ENCODE results near the gene OSBPL9. TPM values are rescaled to one million over a fixed set of nuclear protein-coding genes. Genes with fewer than 3 reads are reported as not detected.

OSBPL9 gene
- total RNA-seq, 1 experiment from 2014 or later, result 62.4 TPM

- ChIA-PET POLR2A (ENCODE audit: low non-redundant PET) (no interaction called here), CTCF (no interaction called here)
- Histone ChIP-seq H3K4me1 (ENCODE audit: insufficient read depth, low read length, poor library complexity, severe bottlenecking) (peaks cover 30% of the 10 kb centered on the region), H3K36me3 (ENCODE audit: insufficient read depth, low read length, poor library complexity, severe bottlenecking) (no peaks in the 10 kb centered on the region), H3K27ac (ENCODE audit: low read depth, low read length, poor library complexity, severe bottlenecking) (no peak overlapping the region), H3K9me3 (ENCODE audit: low read depth, low read length, poor library complexity, severe bottlenecking) (no peaks in the 10 kb centered on the region), H3K27me3 (replicated peaks; ENCODE audit: insufficient read depth, low read depth, low read length, poor library complexity) (no peaks in the 10 kb centered on the region), H3K4me3 (ENCODE audit: low read depth, low read length, poor library complexity, severe bottlenecking) (no peak overlapping the region)
- no TSS peak for BruUV-seq (replicated peaks)
- no peak for DNase-seq (ENCODE audit: low spot score)
- intact Hi-C loops (cut with micrococcal nuclease; ENCODE audit: unreplicated experiment), result no loop called here
- no peak for TF ChIP-seq EZH2 (IDR thresholded peaks at IDR 0.05; ENCODE audit: borderline replicate concordance, low read depth, low read length, poor library complexity, severe bottlenecking)
- no peak for TF ChIP-seq CTCF (conservative IDR thresholded peaks at IDR 0.05; ENCODE audit: low read depth, low read length)
Measured at GRCh38 chr1:51663721-51664120, 46.8 kb downstream of the OSBPL9 start.

GRCh38 chr1:51664421-51665240, 47.7 kb downstream of the OSBPL9 start:
- Histone ChIP-seq H3K27ac (ENCODE audit: low read depth, low read length, poor library complexity, severe bottlenecking) (no peak overlapping the region), H3K9me3 (ENCODE audit: low read depth, low read length, poor library complexity, severe bottlenecking) (no peaks in the 10 kb centered on the region), H3K4me1 (ENCODE audit: insufficient read depth, low read length, poor library complexity, severe bottlenecking) (peaks cover 22% of the 10 kb centered on the region), H3K36me3 (ENCODE audit: insufficient read depth, low read length, poor library complexity, severe bottlenecking) (no peaks in the 10 kb centered on the region), H3K4me3 (ENCODE audit: low read depth, low read length, poor library complexity, severe bottlenecking) (no peak overlapping the region), H3K27me3 (replicated peaks; ENCODE audit: insufficient read depth, low read depth, low read length, poor library complexity) (no peaks in the 10 kb centered on the region)
- BruUV-seq (replicated peaks), result no TSS peak
- ChIA-PET POLR2A (ENCODE audit: low non-redundant PET) (no interaction called here), CTCF (no interaction called here)
- intact Hi-C loops (cut with micrococcal nuclease; ENCODE audit: unreplicated experiment), result no loop called here
- TF ChIP-seq EZH2 (IDR thresholded peaks at IDR 0.05; ENCODE audit: borderline replicate concordance, low read depth, low read length, poor library complexity, severe bottlenecking) (no peak), CTCF (conservative IDR thresholded peaks at IDR 0.05; ENCODE audit: low read depth, low read length) (no peak)
- DNase-seq (ENCODE audit: low spot score), result no peak

- Histone ChIP-seq H3K9me3 (ENCODE audit: low read depth, low read length, poor library complexity, severe bottlenecking) (no peaks in the 10 kb centered on the region), H3K36me3 (ENCODE audit: insufficient read depth, low read length, poor library complexity, severe bottlenecking) (no peaks in the 10 kb centered on the region), H3K27me3 (replicated peaks; ENCODE audit: insufficient read depth, low read depth, low read length, poor library complexity) (no peaks in the 10 kb centered on the region), H3K4me1 (ENCODE audit: insufficient read depth, low read length, poor library complexity, severe bottlenecking) (peaks cover 3% of the 10 kb centered on the region), H3K4me3 (ENCODE audit: low read depth, low read length, poor library complexity, severe bottlenecking) (no peak overlapping the region), H3K27ac (ENCODE audit: low read depth, low read length, poor library complexity, severe bottlenecking) (no peak overlapping the region)
- intact Hi-C loops (cut with micrococcal nuclease; ENCODE audit: unreplicated experiment), result no loop called here
- CTCF ChIA-PET, result no interaction called here
- BruUV-seq (replicated peaks), result no TSS peak
- no peak for DNase-seq (ENCODE audit: low spot score)
- POLR2A ChIA-PET (ENCODE audit: low non-redundant PET), result interaction anchor here (0.7 kb wide), 1 partner anchor 309 kb away, joined by 4 read pairs; no protein-coding TSS in a partner anchor
- TF ChIP-seq CTCF (conservative IDR thresholded peaks at IDR 0.05; ENCODE audit: low read depth, low read length) (no peak), EZH2 (IDR thresholded peaks at IDR 0.05; ENCODE audit: borderline replicate concordance, low read depth, low read length, poor library complexity, severe bottlenecking) (no peak)
Measured at GRCh38 chr1:51666478-51666877, 49.6 kb downstream of the OSBPL9 start.

Data from A673 (cell line).